Medulla oblongata (tissue), 1 donor: ENCODE results near the gene CNPY1.

ENCODE experiments used
- DNase-seq: peaks from one replicate; pipeline ENCODE4 v3.0.0-alpha.2; 2015; ENCODE audit errors: extremely low spot score

The CNPY1 gene

DNA sequence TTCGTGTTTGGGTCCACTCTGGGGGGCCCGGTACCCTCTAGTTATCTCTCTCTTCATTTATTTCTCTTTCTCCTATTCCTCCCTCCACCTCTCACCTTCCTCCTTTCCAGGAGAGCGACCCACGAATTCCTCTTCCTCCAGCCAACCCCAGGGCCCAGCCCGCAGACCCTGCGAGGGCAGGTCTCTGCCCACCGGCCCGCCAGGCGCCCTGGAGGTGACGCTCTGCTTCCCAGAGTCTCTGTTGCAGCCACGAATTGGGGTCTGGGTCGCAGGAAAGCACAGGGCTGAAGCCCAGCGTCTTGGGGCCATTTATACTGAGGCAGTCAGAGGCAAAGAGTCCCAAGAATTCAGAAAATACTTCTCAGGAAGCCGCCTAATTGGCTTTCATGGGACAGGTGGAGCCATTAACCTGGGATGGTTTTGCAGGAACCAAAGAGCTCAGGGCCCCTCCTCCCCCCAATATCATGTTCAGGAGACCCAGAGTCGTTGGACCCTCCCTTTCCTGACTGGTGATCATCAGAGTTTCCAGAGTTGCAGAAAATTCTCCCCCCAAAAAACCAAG is 91.1 kb downstream of the CNPY1 start:
- no peak for DNase-seq

DNA sequence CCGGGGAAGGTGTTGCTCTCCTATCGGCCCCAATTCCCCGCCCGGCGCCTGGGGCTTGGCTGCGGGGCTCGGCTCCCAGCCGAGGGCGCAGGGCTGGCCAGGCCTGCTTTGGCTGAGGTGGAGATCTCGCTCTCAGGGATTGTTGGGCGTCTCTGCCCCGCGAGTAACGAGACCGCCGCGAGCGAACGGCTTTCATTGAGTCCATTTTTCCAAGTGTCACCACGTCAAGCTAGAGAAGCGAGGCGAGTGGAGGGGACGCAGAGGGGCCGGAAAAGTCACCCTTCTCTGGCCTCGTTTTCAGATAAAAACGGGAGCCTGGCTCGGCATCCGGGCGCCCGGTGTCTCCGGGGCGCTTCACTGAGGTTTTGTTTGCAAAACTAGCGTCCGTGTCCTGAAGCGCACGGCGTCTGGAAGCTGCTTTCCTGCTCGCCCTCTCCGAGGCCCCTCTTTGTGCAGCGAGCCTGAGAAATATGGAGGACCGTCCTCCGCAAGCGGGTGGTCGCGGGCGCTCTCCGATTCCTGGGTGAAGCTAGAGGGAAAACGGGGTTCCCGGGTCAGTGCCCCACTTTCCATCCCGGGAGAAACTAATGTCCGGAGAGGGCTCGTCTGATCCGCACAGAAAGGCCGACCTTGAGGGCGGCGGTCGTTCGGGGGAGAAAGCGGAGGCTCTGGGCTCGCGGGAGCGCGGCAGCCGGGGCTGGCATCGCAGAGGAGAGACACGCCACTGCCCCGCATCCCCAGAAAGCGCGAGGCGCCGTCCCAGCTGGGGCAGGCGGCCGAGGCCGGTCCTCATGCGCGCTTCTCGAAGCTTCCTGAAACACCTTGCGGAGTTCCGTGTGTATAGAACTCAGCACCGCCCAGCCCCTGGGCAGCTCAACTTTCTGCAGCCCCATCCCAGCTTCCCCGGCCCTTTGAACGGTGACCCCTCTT is 91.9 kb downstream of the CNPY1 start:
- no peak for DNase-seq

DNA sequence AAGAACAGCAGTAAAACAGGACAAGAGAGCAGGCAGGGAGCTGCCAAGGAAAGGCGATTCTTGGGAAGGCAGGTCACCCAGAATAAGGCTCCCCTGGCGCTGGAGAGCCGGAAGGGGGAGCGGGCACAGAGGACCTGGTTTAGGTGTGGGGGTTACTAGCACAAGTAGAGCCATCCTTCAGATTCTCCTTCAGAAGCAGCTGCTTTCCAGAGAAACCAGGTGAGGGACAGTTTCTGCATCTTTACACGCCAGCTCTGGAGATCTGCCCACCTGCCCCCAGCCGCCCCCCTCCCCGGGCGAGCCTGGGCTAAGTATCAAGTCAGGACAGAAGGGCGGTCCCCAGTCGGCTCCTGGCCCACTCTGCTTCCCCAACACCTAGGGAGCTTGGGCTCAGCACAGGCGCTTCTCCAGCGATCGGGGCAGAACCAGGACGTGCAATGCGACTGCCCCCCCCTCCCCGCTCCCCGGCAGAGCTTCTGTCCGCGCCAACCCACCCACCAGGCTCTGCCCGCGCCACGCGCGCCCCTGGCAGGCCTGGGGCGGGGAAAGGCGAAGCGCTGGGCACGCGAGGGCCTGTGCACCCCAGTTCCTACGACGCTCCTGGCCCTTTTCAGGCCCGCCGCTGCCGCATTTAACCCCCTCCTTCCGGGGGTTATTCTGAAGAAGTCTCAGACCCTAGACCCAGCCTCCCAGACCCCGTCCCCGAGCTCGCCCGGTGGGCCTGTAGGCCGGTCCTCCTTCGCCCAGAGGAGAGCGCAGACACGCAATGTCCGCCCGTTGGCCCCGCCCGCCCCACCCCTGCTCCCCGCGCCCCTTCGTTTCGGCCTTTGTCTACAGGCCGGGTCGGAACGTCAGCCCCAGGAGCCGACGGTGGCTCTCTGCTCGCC is 92.8 kb downstream of the CNPY1 start:
- DNase-seq, result no peak

DNA sequence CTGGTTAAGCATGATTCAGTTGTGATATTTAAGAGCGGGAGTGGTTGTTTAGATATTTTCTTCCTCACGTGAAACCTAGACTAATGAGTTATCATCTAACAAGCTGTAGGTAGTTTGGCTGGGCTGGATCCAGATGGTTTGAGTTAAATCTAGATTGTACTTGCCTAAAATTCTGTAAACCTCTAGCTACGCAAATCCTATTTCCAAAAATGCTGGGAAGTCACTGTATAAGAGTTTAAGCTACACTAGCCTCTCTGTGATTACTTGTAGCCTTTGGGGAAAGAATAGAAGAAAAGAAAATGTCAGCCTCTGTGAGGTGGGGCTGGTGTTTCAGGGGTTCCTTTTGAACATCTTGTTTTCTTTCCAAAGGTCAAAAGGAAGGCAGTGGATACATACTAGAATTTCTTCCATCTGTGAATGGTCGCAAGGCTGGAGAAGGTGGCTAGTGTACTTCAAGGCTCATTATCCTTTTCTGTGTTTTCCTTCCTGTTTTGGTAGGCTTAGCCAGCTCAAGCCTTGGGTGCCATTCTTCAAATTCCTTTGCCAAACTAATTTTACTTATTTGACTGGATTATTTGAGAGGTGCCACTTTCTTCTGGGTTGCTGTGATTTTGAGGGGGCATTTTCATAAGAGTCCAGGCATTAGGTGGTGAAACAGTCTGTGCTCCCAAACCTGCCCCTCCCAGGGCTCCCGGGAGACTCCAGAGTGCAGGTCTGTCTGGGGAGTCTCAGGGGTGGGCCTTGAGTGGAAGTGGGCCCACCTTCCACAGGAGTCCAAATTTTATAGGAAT is 93.7 kb downstream of the CNPY1 start:
- DNase-seq, result no peak

DNA sequence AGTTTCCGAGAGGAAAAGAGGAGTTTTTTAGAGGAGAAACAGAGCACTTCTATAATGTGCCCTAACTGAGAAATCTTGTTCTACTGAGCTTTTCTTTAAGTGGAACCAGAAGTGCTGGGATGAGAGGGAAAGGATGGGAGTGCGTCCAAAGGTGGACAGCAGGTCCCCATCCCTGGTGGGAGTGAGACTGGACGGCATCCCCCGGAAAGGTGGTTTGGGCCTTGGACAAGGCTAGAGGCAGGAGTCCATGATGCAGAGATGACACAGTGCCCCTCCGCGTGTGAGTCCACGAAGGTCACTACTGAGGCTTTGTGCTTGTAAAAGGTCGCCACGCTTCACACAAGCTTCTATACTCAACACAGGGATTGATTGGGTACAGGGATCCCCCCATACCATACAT is 94.5 kb downstream of the CNPY1 start:
- no peak for DNase-seq
